Measurements from ENCODE around the gene EPHA10. TPM values are rescaled to one million over a fixed set of nuclear protein-coding genes. Genes with fewer than 3 reads are reported as not detected.

EPHA10 gene
- total RNA-seq, 1 donor = not detected

GRCh38 chr1:37719572-37720195 lies 45.2 kb downstream of the EPHA10 start:
- DNase-seq (ENCODE audit: low read depth) = peak; percentile 10
- no peak overlapping the region for H3K4me3 ChIP-seq (ENCODE audit: low read depth, low read length)
- TF ChIP-seq CTCF (IDR thresholded peaks at IDR 0.05; ENCODE audit: insufficient read depth, low read depth, low read length) = no peak

DNA sequence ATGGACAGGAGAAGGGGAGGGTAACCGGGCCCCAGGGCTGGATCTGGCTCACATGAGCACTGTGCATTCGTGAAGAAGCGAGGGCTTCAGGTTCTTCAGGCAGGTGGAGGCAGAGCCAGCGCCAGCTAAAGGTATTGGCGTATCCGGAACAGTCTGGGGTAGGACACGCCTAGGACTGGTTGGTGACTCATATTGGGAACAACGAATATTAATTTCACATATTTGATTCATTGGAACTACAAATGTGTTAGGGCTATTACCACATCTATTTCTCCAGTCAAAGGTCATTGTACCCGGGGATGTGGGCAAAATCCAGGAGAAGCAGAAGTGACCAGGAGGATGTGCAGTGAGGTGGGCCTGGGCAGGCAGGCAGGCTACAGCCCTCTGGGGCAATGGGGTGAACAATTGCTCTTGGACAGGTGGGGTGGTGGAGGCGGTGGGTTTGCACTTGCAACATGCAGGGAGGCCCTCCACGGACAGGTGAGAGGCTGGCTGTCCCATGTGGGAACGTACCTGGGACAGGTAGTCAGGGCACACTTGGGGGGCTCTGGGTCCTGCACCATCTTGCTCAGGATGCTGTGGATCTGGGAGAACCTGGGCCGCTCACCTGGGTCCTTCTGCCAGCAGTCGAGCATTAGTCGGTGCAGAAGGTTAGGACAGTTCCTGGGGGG lies 45.9 kb downstream of the EPHA10 start:
- no peak for TF ChIP-seq CTCF (IDR thresholded peaks at IDR 0.05; ENCODE audit: insufficient read depth, low read depth, low read length)
- H3K4me3 ChIP-seq (ENCODE audit: low read depth, low read length) = no peak overlapping the region
- no peak for DNase-seq (ENCODE audit: low read depth)

DNA sequence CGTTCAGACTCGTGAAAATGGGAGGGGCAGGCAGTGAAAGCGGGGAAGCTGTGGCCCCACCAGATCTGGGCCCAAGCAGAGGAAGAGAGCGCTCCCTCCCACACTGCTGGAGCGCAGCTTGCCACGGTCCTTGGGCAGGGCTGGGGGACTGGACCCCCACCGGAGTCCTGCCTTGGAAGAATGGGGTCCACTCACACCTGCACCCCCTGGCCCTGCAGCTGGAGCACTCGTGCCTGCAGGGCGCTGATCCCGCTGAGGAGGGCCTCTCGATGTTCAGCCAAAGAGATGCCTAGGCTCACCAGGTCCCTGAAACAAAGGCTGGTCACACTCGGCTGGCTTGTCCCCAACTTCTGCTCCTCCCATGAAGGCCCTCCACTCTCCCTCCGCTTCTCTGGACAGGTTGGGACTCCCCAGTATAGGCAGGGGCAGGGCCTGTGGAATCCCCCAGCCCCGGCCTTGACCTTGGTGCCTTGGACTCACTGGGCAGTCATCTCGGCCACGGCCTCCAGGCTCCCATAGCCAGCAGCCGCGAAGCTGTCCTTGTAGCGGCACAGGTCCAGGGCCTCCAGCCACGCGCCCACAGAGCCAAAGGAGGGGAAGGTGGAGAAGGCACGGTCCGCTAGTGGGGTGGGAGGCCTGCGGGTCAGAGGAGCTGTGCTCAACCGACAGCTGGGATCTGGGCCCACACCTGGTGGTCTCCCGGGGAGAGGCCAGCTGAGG lies 46.6 kb downstream of the EPHA10 start:
- no peak for TF ChIP-seq CTCF (IDR thresholded peaks at IDR 0.05; ENCODE audit: insufficient read depth, low read depth, low read length)
- H3K4me3 ChIP-seq (ENCODE audit: low read depth, low read length) = no peak overlapping the region
- no peak for DNase-seq (ENCODE audit: low read depth)

- H3K4me3 ChIP-seq (ENCODE audit: low read depth, low read length) = no peak overlapping the region
- no peak for TF ChIP-seq CTCF (IDR thresholded peaks at IDR 0.05; ENCODE audit: insufficient read depth, low read depth, low read length)
- no peak for DNase-seq (ENCODE audit: low read depth)
Observed at GRCh38 chr1:37717631-37718030, 47.3 kb downstream of the EPHA10 start.

DNA sequence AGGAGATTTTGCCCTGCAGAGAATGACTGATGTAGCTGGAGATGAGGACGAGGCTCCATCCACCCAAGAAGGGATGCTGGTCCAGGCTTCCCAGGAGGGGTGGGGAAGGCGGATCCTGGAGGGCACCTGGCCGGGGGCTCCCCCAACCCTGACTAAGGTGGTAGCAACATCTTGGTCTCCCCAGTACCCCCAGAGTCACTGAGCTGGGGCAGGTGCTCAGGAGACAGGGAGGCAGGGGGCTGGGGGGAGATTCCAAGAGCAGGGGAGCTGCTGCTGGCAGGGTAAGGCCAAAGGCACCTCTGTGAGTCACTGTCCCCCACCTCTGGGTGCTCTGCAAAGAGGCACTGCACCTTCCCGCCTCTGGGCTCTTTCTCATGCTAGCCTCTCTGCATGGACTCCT lies 48.6 kb downstream of the EPHA10 start:
- H3K4me3 ChIP-seq (ENCODE audit: low read depth, low read length) = no peak overlapping the region
- DNase-seq (ENCODE audit: low read depth) = no peak
- TF ChIP-seq CTCF (IDR thresholded peaks at IDR 0.05; ENCODE audit: insufficient read depth, low read depth, low read length) = no peak

DNA sequence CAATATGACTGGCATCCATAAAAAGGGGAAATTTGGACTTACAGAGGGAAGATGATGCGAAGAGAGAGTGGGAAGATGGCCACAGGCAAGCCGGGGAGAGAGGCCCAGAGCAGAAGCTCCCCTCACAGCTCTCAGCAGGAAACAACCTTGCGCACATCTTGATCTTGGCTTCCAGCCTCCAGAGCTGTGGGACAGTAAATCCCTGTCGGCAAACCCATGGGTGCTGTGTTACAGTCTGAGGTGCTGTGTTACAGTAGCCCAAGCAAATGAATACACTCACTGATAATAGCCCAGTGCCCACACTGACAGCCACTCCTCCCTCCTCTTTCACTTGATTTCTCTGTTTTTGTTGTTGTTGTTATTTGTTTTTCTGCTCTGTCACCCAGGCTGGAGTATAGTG lies 50.2 kb downstream of the EPHA10 start:
- no peak for DNase-seq (ENCODE audit: low read depth)
- no peak for TF ChIP-seq CTCF (IDR thresholded peaks at IDR 0.05; ENCODE audit: insufficient read depth, low read depth, low read length)
- H3K4me3 ChIP-seq (ENCODE audit: low read depth, low read length) = no peak overlapping the region
